Femur (tissue), 1 donor: Measurements from ENCODE around the gene ZFP91.

Experiments used
- DNase-seq: peaks from one replicate; pipeline ENCODE4 v3.0.0-alpha.2; 2017

ZFP91 gene

DNA sequence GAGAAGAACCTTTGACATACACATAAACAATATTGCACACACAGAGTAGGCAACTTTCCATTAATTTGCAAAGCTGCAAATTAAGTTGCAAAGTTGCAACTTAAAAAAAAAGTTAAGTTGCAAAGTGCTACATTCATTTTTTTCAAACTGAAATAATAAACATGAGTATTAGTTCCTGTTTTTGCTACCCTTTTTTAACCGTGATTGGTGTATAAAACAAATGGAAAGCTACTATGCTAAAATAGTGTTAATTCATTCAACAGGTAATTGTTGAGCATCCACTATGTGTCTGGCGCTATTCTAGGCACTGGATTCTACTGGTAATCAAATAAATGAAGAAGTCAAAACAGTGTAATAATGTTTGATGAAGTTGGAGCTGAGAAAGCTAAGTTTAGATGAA, 8.1 kb downstream of the ZFP91 start:
- DNase-seq = no peak

DNA sequence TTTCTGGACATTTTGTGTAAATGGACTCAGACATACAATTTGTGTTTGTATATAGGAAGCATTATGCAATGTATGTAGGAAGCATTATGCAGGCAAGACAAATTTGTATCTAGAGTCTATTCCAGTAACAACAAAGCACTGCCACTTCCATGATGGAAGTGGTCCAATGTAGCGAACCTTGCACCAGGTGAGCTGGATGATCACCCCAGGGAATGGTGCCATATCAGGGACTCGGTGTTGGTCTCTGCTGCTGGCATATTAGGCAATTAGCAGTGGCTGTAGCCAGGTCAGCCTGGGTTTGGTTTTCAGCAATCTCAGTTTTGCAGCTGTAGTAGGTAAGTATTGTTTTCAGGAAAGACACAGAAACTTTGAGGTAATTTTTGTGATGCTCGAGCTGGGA, 12.8 kb downstream of the ZFP91 start:
- DNase-seq = no peak

DNA sequence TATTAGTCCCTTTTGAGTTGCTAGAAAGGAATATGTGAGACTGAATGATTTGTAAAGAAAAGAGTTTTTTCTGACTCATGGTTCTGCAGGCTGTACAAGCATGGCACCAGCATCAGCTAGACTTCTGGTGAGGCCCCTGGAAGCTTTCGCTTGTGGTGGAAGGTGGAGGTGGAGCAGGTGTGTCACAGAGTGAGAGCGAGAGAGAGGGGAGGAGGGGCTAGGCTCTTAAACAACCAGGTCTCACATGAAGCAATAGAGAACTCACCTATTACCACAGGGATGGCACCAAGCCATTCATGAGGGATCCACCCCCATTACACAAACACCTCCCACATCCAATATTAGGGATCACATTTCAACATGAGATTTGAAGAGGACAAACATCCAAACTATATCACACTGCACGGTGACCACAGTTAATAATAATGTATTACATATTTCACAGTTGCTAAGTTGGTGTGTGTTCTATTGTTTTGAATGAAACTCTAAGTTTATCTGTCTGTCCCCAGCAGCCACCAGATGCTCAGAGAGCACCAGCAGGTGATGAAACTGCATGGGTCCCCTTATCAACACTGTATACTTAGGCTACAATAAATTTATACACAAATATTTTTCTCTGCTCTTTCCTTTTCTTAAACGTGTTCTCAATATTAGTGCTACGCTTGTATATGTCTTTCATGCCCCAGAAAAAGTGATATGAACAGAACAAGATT, 14.1 kb downstream of the ZFP91 start:
- no peak for DNase-seq

DNA sequence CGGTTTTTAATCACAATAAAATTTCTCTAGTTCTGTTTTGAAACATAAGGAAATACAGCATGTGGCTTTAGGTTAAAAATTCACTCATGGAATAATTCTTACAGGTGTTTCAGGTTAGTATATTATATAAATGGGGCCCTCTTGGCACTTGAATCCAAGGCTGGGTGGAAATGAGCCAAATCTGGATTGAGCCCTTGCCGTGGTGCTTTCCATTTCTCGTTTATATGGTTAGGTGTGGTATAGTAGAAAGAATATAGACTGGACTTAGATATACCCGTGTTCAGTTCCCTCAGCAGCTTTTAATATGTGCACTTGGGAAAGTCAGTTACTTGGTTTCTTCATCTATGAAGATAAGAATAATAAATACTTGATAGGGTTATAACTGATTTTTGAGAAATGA, 16.0 kb downstream of the ZFP91 start:
- no peak for DNase-seq

DNA sequence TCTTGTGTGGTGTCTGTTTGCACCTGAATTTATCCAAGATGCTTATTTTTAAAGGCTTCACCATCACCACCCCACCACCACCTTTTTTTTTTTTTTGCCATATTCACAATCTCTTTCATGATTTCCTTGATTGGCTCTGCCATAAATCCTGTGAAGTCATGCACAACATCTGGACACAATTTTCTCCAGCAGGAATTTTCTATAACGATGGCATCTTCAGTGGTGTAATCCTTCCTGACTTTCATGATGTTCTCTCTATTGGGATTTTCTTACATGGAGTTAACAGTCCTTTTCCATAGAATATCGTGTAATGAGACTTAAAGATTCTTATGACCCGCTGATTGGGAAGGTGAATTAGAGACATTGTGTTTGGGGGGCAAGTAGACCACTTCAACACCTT, 17.8 kb downstream of the ZFP91 start:
- no peak for DNase-seq

DNA sequence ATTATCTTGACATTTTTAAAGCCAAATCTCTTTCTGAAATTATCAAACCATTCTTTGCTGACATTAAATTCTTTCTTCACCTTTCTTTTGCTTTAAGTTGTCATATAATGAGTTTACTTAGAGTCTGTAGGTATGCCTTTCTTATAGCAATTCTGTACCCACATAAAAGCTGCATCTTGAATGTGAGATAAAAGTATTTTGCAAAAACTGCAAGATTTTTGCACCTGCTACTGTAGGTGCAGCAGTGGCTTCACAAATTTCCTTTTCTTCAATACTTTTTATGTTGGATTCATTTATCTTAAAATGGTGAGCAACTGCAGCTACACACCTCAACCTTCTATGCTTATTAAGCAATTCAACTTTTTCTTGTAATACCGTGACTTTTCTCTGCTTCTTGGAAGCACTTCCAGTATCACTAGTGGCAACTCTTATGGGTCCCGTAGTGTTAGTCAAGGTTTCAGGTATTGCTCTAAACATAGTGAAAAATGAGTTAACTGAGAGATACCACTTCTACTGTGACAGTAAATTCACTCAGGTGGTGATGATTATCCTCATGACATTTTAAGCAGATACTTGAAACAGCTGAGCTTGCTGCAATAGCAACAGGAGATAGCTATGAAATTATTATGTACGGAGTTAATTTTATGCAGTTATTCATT, 18.8 kb downstream of the ZFP91 start:
- no peak for DNase-seq

DNA sequence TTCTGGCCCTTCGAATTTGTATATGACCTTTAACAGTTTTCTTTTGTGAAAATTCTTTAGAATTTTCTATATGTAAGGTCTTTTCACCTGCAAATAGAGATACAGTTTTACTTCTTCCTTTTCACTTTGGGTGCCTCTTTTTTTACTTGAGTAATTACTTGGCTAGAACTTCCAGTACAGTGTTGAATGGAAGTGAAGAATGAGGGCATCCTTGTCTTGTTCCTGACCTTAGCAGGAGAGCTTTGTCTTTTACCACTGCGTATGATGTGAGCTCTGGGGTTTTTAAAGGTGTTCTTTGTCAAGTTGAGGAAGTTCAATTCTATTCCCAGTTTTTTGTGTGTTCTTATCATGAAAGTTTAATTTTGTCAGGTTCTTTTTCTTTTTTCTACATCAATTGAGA, 21.6 kb downstream of the ZFP91 start:
- no peak for DNase-seq

DNA sequence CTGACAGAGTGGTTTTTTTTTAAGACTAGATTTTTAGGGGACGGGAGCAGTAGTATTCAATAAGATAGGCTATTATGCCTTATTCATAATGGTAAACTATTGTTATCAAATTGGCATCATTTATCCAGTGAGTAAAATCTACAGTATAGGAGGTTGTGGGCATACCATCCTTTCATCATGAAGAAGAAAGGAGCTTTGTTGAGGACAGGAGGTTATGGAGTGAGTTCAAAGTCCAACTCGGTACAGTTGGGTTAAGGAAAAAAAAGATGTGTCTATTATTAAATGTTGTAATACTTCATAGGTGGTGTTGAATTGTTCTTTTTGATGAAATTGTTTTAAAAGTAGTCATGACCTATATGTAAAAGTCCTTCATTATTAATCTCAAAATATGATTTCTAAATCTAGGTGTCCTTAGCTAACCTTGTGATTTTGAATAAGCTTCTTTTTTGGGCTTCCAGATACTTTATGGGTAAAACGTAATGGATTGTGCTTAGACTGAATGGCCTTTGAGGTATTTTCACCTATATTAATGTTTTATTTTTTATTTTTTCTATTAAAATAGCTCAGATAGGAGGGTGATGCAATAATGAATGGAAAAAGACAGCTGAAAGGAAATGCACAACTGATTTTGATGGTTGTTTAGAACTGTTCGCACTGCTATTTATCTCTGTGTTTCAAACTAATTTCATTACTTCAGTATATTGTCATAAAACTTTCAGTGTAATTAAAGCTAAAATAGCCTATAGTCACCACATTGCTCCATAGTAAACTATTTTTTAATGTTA, 28.3 kb downstream of the ZFP91 start:
- DNase-seq = no peak

DNA sequence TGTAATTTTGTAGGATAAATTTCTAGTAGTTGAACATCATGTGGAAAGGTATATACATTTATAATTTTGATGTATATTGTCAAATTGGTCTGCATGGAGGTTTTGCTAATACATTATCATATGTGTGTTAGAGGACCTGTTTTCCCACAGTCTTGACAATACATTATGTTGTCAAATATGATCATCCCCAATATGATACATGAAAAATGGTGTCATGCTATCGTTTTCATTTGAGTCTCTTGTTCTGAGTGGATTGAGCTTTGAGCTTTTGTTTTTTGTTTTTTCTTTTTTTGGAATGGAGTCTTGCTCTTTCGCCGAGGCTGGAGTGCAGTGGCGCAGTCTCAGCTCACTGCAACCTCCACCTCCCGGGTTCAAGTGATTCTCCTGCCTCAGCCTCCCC, 29.5 kb downstream of the ZFP91 start:
- DNase-seq = no peak

DNA sequence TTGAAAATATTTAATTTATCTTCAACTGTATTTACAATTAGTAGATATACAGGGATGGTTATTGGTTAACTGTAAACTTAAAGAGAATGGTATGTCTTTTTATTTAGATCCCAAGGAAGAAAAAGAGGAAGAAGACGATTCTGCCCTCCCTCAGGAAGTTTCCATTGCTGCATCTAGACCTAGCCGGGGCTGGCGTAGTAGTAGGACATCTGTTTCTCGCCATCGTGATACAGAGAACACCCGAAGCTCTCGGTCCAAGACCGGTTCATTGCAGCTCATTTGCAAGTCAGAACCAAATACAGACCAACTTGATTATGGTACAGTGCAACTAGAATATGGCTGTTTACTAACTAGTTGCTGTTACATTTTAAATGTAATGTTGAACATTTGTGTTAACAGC, 30.9 kb downstream of the ZFP91 start:
- DNase-seq = no peak

DNA sequence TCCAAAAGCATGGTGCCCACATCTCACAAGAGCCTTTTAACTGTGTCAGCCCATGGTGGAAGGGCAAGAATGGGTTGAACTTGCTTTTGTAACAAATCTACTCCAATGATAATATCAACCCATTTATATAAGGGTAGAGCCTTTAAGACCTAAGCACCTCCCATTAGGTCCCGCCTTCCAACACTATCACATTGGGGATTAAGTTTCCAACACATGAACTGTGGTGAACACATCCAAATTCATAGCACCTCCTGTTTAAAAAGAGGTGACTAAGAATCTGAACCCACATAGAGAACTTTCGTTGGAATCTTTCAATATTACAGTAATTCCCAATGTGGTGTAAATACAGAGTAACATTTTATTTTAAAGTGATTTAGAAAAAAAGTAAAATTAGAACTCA, 34.4 kb downstream of the ZFP91 start:
- no peak for DNase-seq

DNA sequence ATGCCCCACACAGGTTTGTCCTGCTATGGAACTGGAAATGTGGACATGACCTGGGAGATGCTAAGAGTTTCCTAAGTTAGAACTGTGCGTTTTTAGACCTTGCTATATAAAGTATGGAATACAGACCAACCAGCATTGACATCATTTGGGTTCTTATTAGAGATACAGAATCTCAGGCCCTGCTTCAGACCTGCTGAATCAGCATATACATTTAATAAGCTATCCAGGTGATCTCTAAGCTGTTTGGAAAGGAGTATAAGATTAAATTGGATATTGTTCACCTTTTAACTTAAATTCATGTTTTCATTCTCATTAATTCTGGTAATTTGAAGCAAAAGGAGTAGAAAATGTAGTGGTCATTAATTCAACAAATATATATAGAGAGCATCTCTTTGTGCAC, 36.7 kb downstream of the ZFP91 start:
- DNase-seq = no peak

DNA sequence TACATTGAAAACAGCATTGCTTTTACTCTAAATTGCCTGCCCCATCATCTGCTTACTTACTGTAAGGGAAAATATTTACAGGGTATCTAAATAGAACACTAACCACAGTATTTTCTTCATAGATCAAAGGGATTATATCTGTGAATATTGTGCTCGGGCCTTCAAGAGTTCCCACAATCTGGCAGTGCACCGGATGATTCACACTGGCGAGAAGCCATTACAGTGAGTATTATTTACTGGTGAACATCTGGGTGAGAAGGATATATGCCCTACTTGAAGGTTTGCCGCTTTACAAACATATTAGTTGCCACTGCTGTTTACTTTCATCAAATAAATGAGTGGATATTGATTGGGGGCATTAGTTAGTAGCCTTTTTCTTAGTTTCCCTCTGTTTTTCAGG, 37.7 kb downstream of the ZFP91 start:
- no peak for DNase-seq

DNA sequence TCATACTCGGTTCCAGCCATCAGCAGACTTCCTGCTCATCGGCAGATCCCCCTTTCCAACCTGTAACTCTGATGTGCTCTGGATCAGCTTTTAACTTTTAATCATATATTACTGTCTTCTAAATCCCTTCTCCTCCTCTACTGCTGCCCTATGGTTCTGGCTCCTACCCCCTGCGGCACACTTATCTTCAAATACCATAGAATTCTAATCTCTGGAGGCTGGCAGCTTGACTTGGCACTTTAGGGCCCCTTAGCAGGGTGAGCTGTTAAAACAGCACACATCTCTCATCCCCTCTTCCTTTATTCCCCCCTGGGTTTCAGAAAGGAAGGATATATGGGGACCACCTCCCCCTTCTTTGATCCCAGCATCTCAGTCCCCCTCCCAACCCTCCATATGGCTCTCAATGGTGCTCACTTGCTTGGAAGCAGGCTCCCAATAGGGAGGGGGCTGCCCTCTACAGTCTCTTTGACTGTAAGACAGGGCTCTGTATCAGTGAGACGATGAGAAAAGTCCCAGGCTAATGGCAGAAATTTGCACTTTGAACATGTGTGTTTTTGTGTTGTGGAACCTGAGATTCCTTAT, 39.2 kb downstream of the ZFP91 start:
- no peak for DNase-seq

DNA sequence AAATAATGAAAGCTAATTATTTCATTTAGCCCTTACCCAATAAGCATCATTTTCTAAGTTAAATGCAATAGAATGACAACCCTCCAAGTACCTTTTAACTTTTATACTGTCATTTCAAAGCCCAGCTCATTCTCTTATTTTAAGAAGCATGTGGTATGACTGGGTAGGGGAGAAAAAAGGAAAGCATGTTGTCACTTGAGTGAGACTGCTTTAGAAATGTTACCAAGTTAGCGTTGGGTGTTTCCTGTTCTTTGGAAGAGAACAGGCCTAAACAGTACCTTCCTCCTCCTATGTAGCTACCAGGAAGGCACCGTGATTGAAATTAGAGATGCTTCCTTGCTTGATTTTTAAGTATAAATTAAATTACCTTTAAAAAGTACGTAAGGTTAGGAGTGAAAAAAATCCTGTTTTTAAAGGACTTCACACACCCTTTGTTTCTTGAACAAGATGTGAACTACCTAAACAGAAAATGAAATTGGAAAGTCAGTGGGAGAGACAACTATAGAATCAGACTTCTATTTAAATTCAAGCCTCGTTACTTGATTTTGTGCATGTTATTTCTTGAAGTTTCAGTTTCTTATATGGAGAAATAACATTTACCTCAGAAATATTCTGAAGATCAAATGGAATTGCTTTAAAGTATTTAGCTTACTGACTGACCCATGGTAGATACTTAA, 42.9 kb downstream of the ZFP91 start:
- no peak for DNase-seq

DNA sequence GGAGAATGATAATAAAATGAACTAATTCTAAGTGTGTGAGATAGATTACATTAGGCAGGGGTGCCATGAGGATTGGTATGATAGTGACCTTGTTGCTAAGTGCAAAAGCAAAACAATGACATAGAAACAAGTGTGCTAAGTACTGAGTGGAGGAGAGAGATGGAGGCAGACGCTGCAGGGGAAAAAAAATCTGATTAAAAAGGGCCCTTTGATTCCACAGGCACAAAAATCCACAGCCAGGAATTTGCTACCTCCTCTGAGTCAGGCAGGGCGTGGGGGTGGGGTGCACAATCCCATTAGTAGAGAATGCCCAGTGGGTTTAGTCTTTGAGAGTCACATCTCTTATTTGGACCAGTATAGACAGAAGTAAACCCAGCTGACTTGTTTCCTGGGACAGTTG, 43.5 kb downstream of the ZFP91 start, which contains the start of gene CNTF:
CNTF (plus strand) TSS at position 322 of the 400 bp plus-strand sequence. CDS start 88 bp downstream, outside the sequence.
- no peak for DNase-seq

DNA sequence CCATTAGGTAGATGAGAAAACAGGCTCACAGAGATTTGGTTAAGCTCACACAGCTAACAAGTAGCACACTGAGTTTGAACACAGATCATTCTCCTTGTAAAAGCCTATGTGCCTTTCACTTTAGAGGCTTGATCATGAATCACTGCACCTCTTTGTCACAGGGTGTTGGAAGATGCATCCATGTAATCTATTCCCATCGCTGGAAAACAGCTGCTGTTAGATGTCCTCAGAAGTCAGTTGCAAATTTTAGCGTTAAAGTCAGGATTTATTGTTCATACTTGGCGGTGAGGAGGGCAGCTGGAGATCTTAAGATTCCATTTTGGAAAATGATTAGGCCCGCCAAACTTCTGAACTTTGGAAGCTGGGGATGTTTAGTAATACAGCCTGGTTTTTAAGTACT, 46.2 kb downstream of the ZFP91 start:
- no peak for DNase-seq

DNA sequence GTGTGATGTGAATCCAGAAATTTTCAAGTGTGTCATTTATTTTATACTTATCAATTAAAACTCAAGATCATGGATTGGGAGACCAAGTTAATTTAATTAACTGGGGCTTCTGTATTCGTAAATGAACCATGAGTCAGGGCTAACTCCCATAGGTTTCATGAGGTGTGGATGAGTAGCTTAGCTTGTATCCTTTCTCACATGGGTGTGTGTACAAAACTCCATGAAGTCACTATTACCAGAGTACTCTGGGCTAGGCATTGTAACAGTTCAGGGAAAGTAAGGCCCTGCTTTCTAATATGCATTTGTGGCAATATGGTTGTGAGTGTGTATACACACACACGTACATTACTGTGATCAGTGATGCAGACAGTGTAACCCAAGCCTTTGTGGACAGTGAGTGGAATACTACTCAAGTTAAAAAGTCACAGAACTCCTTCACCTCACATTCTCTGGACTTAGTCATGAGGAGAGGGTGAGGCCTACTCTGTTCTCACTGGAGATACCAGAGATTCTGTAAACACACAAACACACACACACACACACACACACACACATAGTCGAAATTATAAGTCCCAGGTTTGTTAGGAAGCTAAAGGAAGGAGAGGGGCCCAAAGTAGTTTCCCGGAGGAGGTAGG, 47.1 kb downstream of the ZFP91 start:
- DNase-seq = no peak

DNA sequence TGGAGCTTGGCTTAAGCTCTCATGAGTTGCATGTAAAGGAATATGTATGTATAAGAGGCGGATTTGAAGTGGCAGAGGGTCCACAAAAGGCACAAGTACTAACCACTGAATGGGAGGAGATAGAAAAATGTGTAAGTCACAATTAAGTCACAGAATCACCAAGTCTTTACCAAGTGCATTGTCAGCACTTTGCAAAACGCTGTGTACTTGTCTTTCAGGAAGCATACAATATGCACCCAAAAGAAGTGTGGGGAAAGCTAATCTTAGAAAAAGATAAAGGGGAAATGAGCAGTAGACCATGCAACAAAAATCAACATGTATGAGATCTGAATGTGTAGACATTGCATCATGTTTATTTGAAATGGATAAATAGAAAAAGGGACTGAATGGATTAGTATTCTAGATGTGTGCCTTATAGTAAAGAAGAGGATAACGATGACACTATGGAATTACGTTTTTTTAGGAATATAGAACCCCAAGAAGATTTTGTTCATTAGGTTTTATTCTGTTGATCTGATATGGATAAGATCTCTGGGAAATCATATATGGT, 48.1 kb downstream of the ZFP91 start:
- DNase-seq = no peak

DNA sequence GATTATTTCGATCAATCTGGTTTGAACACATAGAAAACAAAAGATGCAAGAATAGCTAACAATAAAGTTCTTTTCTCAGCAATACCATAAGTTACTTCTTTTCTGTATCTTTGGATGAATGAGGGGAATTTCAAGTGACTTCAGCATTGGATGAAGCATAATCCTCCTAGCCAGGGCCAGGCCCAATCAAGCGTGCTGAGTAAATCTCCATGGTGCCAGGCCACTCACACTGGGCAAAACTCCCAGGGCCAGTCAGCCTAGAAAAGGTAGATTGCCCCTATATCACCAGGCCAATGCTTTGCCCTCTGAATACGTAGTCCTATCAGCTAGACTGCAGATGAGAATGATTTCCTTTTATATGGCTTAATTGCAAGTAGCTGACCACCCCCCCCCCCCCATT, 49.6 kb downstream of the ZFP91 start:
- no peak for DNase-seq

DNA sequence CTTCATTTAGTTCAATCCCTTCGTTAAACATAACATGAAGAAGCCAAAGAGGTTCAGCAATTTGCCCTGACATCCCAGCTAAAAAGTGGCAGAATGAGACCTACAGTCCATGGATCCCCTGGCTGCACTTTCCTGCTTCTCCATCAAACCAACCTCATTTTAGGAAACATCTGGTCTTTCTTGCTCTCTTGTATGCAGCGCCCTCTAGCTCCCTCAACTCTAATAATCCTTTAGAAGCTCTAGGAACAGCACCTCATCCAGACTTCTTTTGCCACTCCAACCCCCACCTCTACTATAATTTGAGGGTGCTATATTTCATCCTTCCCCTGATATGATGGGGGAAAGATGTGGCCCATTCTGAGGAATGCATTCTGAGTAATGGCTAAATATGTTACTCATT, 51.0 kb downstream of the ZFP91 start:
- no peak for DNase-seq

DNA sequence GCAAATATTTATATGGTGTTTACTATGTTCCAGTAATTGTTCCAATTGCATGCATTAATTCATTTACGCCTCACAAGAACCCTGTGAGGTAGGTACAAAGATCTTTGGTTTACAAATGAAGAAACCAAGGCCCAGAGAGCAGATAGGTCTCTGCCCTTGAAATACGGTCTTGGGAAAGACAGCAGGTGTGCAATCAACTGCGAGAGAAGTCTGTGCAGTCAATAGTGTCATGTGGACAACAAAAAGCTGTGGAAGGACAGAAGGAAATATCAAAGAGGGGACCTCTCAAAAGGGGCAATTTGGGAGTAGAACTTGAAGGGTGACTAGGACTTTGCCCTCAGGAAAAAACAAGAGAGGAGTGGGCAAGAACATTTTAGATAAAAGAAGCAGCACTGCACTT, 52.5 kb downstream of the ZFP91 start:
- DNase-seq = no peak
